Right renal pelvis (tissue), 4 donors: ENCODE data around the gene ERFL. TPM values are rescaled to one million over a fixed set of nuclear protein-coding genes. Genes with fewer than 3 reads are reported as not detected.
"Not testable (repeated sequence)": the region's sequence is repeated elsewhere in the genome, so short reads cannot be mapped to it uniquely, and the experiment has no call there.

ENCODE experiments used
- DNase-seq, 4 donors: peaks; one replicate each; pipeline ENCODE4 v3.0.0-alpha.2; 2013; ENCODE audit warnings: low read depth in 4 of 4, low spot score in 3 of 4, missing footprints in 1 of 4
- polyA plus RNA-seq, 4 donors: library from polyadenylated mRNA; unstranded; fragments of 120-200 nt; gene quantifications; one replicate each; pipeline ENCODE4 v1.2.1, GENCODE V29; 2013; ENCODE audit not compliant: insufficient read length in 4 of 4

Gene ERFL
- polyA plus RNA-seq, 4 donors, result 0.08 to 0.12 (median 0.12) TPM; not detected in 1

- DNase-seq, result no peak
Observed at GRCh38 chr19:41880329-41880708, 47.9 kb downstream of the ERFL start.

- DNase-seq, result no peak
Observed at GRCh38 chr19:41879670-41880328, 48.5 kb downstream of the ERFL start.

- no peak for DNase-seq
Observed at GRCh38 chr19:41879080-41879479, 49.2 kb downstream of the ERFL start.

GRCh38 chr19:41877916-41878905 is 50.0 kb downstream of the ERFL start:
- DNase-seq, result no peak

- DNase-seq, result no peak
Observed at GRCh38 chr19:41876847-41877832, 51.1 kb downstream of the ERFL start, which contains the start of gene CD79A. Gene CD79A, plus strand, starts transcription at chr19:41877279. Its CDS starts 26 bp downstream, at chr19:41877305.

- DNase-seq, result not testable (repeated sequence)
Observed at GRCh38 chr19:41875973-41876372, 52.3 kb downstream of the ERFL start.

GRCh38 chr19:41872775-41873647 is 55.2 kb downstream of the ERFL start:
- DNase-seq, result peak in 1 of 4 donors; percentile 42

GRCh38 chr19:41872384-41872774 is 55.9 kb downstream of the ERFL start:
- no peak for DNase-seq

- no peak for DNase-seq
Observed at GRCh38 chr19:41871573-41872383, 56.5 kb downstream of the ERFL start.

GRCh38 chr19:41870401-41870873 is 57.8 kb downstream of the ERFL start:
- DNase-seq, result no peak

- no peak for DNase-seq
Observed at GRCh38 chr19:41869374-41869955, 58.8 kb downstream of the ERFL start.

- no peak for DNase-seq
Observed at GRCh38 chr19:41868989-41869300, 59.3 kb downstream of the ERFL start.

- DNase-seq, result no peak
Observed at GRCh38 chr19:41868120-41868988, 59.9 kb downstream of the ERFL start.

GRCh38 chr19:41866284-41866683 is 62.0 kb downstream of the ERFL start:
- DNase-seq, result no peak

GRCh38 chr19:41864374-41864773 is 63.9 kb downstream of the ERFL start:
- DNase-seq, result no peak

- no peak for DNase-seq
Observed at GRCh38 chr19:41863209-41863931, 64.9 kb downstream of the ERFL start.
